Medulla oblongata (tissue), 1 donor: ENCODE measurements around the gene NRXN3.
A peak's percentile ranks its signal among the peaks of the same experiment; 100 is the strongest.
"Not testable (repeated sequence)": the region's sequence is repeated elsewhere in the genome, so short reads cannot be mapped to it uniquely, and the experiment has no call there.

Source experiments
- DNase-seq: peaks from one replicate; pipeline ENCODE4 v3.0.0-alpha.2; 2015; ENCODE audit errors: extremely low spot score

NRXN3 gene

GRCh38 chr14:78403278-78403815 is 233.2 kb downstream of the NRXN3 start:
- no peak for DNase-seq

DNA sequence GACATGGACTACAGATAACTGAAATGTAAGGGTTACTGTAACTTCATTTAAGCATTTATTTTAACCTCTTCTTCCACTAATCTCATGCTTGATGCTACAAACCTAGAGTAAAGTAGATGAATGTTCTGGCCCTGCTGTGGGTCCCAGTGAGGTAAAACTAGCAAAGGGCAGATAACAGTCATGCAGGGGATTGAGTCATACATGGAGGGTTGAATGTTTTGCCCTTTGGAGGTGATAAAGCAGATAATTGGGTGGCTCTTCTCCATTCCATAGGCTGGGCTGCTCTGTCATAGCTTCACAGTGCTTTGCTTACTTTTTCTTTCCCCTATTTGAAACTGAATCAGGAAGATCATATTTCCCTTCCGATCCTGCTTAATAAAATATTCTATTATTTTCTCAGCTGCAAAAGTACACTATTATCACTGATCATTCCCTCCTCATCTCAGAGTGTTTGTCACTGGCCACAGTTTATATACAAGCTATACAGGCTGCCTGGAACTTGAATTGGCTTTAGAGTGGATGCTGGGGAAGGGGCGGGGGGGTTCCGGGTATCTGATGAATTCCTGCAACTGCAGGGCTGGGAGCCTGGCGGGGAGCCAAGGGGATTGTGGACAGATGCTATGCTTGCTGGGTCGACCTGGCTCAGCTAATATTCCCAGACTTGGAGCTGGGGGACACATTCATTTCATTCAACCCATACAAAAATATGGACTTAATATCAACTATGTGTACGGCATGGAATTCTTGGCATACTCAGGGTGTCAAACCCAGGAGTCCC is 235.1 kb downstream of the NRXN3 start:
- DNase-seq, result no peak

- no peak for DNase-seq
Measured at GRCh38 chr14:78412475-78412874, 242.3 kb downstream of the NRXN3 start.

DNA sequence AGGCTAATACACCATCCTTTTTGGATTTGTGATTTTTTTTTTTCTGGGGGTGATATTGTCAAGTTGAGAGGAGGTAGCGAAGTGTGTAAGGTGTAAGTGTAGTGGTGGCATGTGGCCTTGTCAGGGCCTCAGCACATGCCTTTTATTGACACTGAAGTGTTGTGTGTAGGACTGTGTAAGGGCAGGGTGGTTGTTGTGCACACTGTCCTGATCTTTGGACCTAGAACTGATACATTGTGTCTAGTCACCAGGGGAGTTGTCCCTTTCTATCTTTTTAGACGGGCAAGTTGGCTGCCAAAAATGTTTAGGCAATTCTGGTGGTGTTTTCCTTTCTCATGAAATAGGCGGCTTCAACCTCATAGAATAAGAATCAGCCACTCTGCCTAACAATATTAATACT is 244.0 kb downstream of the NRXN3 start:
- no peak for DNase-seq

DNA sequence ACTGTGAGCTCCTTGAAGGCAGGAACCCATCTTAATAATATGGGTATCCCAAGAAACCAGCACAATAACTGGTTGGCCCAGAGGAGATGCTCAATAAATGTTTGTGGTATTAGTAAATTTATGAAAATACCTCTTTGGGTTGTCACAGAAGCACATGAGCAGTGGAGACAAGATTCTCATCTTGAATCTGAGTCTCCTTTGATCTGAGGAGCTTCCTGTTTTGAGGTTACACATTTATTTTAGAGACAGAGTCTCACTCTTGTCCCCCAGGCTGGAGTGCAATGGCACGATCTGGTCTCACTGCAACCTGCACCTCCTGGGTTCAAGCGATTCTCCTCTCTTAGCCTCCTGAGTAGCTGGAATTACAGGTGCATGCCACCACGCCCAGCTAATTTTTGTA is 247.4 kb downstream of the NRXN3 start:
- no peak for DNase-seq

- no peak for DNase-seq
Measured at GRCh38 chr14:78424311-78424710, 254.1 kb downstream of the NRXN3 start.

DNA sequence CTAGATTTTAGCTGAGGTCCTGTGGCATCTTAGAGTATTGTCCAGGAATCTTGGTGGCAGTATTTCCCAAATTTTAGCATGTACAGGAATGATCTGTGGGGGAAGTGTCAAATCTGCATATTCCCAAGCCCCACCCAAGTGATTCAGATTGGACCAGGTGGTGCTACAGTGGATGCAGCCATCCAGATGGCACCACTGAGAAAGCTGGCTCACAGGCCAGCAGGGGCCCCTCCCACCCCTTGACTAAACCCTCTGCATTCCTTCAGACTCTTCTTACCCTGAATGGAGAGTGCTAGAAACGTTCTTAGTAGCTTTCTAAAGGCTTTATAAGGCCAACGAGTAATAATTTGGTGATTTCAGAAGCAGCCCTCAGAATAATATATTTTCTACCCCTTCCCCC is 255.2 kb downstream of the NRXN3 start:
- DNase-seq, result no peak

DNA sequence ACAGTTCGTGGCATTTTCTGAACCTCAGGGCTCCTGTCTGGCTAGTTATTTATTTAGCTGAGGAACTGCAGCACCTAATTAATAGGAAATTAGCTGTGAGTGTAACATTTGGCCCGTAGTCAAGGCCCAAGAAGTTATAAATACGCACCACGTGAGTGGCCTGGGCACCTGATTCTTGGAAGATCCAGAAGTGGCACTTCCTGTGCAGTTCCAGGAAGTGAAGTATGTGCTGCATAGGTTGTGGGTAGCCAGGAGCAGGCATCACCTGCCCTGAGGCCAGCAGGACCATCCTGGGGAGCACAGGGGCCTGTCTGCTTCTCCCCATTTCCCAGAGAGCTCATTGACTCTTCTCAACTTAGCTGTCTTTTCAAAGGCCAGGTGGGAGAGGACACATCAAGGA is 255.6 kb downstream of the NRXN3 start:
- no peak for DNase-seq

- no peak for DNase-seq
Measured at GRCh38 chr14:78432046-78432445, 261.9 kb downstream of the NRXN3 start.

- DNase-seq, result not testable (repeated sequence)
Measured at GRCh38 chr14:78437448-78437847, 267.3 kb downstream of the NRXN3 start.

DNA sequence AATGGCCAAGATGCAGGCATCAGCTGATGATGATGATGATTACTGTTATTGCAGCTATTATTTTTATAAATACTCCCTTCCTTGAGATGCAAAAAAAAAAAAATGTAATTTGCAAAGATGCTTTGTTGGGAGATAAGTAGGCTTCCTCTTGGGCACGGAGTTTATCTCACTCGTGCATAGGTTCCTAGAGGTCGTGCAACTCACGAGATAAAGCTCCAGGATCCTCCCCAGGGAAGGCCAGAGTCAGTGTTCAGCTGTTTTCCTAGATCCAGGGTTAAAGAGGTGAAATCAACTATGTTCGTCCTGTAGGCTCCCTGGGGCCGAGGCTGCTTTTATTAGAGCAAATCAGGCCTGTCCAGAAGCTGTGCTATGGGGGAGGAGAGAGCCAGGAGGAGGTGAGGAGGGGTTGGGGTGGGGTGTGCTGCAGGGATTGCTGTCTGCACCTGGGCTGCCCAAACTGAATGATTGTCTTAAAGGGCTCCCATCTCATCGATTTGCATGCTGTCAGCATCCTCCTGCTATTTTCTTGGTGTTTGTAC is 270.3 kb downstream of the NRXN3 start:
- no peak for DNase-seq

GRCh38 chr14:78443834-78444233 is 273.7 kb downstream of the NRXN3 start:
- no peak for DNase-seq

DNA sequence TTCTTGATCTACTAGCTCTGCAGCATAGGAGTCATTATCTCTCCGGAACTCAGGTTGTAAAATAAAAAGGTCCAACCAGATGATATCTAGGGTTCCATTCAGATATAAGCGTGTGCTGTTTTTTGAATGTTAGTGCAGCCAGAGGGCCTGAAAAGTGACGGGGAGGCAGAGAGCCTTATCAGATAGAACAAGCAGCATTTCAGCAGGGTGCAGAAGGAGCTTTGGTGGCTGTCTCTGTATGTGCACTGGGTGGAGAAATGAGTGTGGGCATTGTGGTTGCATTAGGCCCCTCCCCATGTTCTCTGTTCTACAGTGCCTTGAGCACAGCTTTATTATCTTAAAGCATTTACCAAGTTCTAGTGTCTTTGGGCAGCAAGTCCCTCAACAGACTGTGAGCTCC is 275.1 kb downstream of the NRXN3 start:
- no peak for DNase-seq

DNA sequence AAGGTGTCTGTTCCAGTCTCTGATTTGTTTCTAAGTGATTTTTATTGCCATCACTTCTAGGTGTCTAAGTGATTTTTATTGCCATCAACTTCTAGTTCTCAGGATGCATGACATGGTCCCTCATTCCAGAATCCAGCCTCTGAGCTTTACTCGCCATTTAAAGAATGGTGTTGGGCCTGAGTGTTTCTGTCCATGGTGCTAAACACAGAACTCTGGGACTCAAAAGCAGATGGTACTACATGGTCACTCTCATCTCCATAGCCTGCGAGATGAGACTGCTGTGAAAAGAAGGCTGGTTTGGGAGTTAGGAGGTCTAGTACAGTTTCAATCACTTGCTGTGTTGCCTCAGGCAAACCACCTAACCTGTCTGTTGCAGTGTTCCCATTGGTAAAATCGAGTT is 276.6 kb downstream of the NRXN3 start:
- DNase-seq, result no peak

DNA sequence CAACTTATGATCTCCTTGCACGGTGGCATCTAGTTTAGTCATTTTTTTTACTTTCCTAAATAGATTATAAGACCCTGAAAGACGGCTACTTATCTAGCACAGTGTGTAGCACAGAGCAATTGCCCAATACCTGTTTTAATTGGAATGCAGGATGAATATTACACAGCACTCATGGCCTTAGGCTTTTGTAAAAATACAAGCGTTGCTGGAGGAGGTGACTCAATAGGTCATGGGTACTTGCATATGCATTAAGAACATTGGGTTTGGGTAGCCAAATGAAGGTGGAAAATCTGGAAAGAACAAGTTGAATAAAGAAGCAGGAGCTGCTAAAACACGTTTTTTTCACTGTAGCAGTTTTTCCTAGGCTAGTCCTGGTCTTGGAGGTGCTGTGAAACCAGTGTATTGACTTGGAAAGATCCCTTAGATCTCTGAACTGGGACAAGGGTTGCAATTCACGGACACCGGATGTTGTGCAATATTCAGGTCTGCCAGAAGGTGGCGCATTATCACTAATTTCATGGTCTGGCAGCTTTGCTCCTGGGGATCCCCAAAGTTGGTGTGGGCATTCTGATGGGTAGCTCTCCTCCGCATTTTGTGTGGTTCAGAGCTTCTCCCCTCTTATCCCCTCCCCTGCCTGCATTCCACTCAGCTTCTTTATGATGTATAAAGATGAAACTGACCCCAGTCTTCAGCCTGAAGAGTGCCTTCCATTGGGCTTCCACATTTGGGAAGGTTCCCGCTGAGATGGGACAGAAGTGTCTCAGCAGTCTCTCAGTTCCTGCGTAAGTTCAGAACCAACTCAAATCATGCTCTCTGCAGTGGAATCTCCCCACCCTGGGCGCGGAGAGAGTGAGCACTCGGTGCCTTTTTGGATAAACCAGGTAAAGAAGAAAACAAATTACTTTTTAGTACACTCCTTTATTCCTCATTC is 278.3 kb downstream of the NRXN3 start:
- peak; percentile 82 for DNase-seq

- DNase-seq, result peak; percentile 30
Measured at GRCh38 chr14:78450669-78451318, 280.6 kb downstream of the NRXN3 start.

DNA sequence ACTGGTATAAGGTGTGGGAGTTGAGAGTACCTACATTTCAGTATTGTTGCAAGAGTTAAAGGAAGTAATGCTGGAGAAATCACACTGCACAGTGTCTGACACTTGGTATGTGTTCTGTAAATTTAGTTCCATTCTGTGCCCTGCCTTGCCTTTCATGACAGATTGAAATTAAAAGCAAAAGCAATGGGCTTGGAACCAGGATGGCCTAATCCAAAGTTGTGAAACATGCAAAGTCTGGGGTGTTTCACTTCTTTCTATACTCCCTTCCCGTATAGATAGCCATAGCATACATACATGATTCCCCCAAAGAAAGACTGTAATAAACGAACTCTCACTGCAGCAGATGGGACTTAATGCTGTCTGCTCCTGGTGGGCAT is 281.1 kb downstream of the NRXN3 start:
- DNase-seq, result no peak

DNA sequence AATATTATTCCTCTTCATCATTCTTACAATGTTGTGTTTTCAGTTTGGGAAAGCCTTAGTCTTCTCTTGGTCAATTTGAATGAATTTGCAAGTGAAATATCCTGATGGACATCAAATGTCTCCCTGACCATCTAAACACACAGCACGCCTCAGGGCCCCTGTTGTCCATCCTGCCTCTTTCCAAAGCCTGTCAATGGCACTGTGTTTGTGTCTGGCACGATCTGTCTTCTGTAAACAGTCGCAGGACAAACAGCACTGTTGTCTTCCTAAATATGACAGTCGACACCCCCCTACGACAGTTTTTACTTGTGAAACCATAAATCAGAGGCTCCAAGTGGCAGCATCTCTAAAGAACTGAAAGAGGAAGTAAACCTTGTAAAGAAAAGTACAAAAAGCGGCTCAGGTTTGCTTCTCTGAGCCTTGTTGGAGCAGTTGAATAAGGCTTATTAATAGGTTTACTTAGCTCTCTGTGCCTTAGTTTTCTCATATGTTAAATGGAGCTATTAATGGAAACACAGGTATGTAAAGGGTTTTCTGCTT is 285.8 kb downstream of the NRXN3 start:
- DNase-seq, result peak; percentile 32

GRCh38 chr14:78469947-78470346 is 299.8 kb downstream of the NRXN3 start:
- no peak for DNase-seq

GRCh38 chr14:78479127-78479780 is 309.1 kb downstream of the NRXN3 start:
- DNase-seq, result no peak

DNA sequence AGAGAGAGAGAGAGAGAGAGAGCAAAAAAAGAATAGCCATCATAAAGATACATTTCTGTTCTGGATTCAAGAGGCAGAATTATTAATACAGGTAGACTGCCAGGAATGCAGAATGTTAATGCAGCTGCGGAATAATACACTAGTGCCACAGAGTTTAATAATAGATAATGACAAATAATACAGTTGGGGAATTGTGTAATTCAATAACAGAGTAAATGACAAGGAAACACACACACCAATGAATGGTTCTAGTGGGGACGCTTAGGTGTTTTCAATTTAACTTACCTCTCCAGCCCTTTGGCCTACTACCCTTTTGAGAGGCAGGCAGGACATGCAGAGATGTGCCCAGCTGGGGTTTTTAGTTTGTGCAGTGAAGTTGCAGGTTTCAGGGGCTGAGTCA is 313.9 kb downstream of the NRXN3 start:
- no peak for DNase-seq
